Measurements from ENCODE around the gene EVI2B. TPM values are rescaled to one million over a fixed set of nuclear protein-coding genes. Genes with fewer than 3 reads are reported as not detected.
"Not testable (repeated sequence)": the region's sequence is repeated elsewhere in the genome, so short reads cannot be mapped to it uniquely, and the experiment has no call there.

EVI2B gene
- polyA plus RNA-seq, 1 donor, result 2.2 TPM

GRCh38 chr17:31272236-31272635 lies 41.6 kb downstream of the EVI2B start:
- DNase-seq (ENCODE audit: low read depth), result no peak

DNA sequence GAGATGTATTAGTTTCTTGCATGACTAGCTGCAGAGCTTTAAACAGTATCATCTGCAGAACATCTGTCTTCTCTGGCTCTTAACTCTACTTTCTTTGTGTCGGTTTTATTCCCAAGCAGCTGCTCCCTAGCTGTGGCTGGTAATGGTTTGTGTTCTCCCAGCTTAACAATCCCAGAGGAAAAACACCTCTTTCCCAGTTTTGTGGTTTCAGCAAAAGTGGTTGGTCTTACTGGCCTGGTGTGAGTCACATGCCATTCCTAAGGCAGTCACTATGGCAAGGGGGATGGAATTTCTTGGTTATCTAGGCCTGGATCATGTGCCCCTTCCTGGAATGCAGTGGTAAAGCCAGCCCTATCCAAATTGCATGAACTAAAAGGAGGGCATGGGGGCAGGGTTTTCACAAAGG lies 44.3 kb downstream of the EVI2B start:
- peak; percentile 28 for DNase-seq (ENCODE audit: low read depth)

GRCh38 chr17:31269036-31269577 lies 44.7 kb downstream of the EVI2B start:
- no peak for DNase-seq (ENCODE audit: low read depth)

DNA sequence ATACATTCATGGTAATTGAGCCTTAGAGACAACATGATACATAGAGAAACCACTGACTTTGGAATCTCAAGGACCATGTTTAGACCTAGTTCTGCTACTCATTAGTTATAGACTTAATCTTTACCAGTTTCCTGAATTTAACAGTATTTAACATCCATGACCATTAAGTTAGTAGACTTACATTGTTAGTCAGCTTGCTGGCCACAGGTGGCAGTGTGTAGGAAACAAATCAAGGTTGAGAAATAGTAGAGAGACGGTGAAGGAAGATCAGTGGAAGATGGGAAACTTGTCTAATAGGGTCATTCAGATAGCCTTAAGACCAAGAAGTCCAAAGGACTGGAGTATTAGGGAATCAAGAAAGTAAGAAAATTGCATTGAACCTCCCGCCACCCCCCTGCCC lies 47.8 kb downstream of the EVI2B start:
- no peak for DNase-seq (ENCODE audit: low read depth)

DNA sequence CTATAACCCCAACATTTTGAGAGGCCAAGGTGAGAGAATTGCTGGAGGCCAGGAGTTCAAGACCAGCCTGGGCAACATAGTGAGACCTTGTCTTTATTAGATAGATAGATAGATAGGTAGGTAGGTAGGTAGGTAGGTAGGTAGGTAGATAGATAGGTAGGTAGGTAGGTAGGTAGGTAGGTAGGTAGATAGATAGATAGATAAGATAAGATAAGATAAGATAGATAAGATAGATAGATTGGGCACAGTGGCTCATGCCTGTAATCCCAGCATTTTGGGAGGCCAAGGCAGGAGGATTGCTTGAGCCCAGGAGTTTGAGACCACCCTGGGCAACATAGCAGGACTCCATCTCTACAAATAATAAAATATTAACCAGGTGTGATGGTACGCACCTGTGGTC lies 50.9 kb downstream of the EVI2B start:
- not testable (repeated sequence) for DNase-seq (ENCODE audit: low read depth)

- no peak for DNase-seq (ENCODE audit: low read depth)
Measured at GRCh38 chr17:31261601-31262000, 52.3 kb downstream of the EVI2B start.

- DNase-seq (ENCODE audit: low read depth), result no peak
Measured at GRCh38 chr17:31260151-31260550, 53.7 kb downstream of the EVI2B start.

DNA sequence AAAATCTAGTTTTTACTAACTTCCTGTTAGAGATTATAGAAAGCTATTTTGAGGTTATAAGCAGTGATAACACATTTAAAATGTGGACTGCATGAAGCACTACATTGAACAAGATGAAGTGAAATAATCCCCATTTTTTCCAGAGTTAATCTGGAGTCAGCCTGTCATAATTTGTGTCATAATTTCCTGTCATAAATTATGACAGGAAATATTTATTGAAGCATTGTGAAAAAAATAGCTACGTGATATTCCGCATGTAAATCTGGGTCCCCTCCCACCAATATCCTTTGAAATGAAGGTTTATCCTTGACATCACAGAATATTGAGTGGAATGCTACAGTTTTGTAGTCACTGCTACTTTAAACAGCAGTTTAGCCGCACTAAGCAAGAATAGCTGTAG lies 56.9 kb downstream of the EVI2B start:
- no peak for DNase-seq (ENCODE audit: low read depth)

GRCh38 chr17:31254654-31255053 lies 59.2 kb downstream of the EVI2B start:
- no peak for DNase-seq (ENCODE audit: low read depth)

Other genes starting within 250 kb of the EVI2B start
- gene NF1, start 219.1 kb downstream of the EVI2B start, polyA plus RNA-seq (ENCODE audit: insufficient read length), result 19.3 TPM
- gene OMG, start 16.8 kb downstream of the EVI2B start, polyA plus RNA-seq (ENCODE audit: insufficient read length), result 0.28 TPM
- gene EVI2A, start 7.6 kb upstream of the EVI2B start, polyA plus RNA-seq (ENCODE audit: insufficient read length), result 1.9 TPM
- 0.46 TPM for gene RAB11FIP4, start 77.6 kb upstream of the EVI2B start, polyA plus RNA-seq (ENCODE audit: insufficient read length)